GM21786 (cell line): Measurements from ENCODE around the gene ACVRL1.

ENCODE experiments used
- ATAC-seq: cut with Tn5 transposase; IDR thresholded peaks from one replicate; pipeline ENCODE4 v1.9.1; 2021; ENCODE audit not compliant: unreplicated experiment

The ACVRL1 gene

GRCh38 chr12:51907083-51907855 lies at the start of gene ACVRL1:
Gene ACVRL1, plus strand, starts transcription at chr12:51907504. Its CDS starts 4,971 bp downstream, at chr12:51912475.
- no peak for ATAC-seq

- ATAC-seq, result no peak
Measured at GRCh38 chr12:51860986-51861385, 46.3 kb upstream of the ACVRL1 start.

GRCh38 chr12:51862947-51863346 lies 44.4 kb upstream of the ACVRL1 start:
- ATAC-seq, result no peak

GRCh38 chr12:51863363-51863932 lies 43.9 kb upstream of the ACVRL1 start:
- no peak for ATAC-seq

- no peak for ATAC-seq
Measured at GRCh38 chr12:51863933-51864832, 43.1 kb upstream of the ACVRL1 start.

GRCh38 chr12:51864833-51865670 lies 42.3 kb upstream of the ACVRL1 start:
- ATAC-seq, result no peak

- no peak for ATAC-seq
Measured at GRCh38 chr12:51865757-51866270, 41.5 kb upstream of the ACVRL1 start.

- ATAC-seq, result no peak
Measured at GRCh38 chr12:51866324-51866723, 41.0 kb upstream of the ACVRL1 start.

GRCh38 chr12:51866762-51867161 lies 40.5 kb upstream of the ACVRL1 start:
- ATAC-seq, result no peak

- ATAC-seq, result no peak
Measured at GRCh38 chr12:51867371-51867770, 39.9 kb upstream of the ACVRL1 start.

- no peak for ATAC-seq
Measured at GRCh38 chr12:51867796-51868428, 39.4 kb upstream of the ACVRL1 start.

GRCh38 chr12:51868821-51869495 lies 38.3 kb upstream of the ACVRL1 start:
- no peak for ATAC-seq

- no peak for ATAC-seq
Measured at GRCh38 chr12:51869496-51869865, 37.8 kb upstream of the ACVRL1 start.

GRCh38 chr12:51869931-51870330 lies 37.4 kb upstream of the ACVRL1 start:
- no peak for ATAC-seq

GRCh38 chr12:51870504-51870903 lies 36.8 kb upstream of the ACVRL1 start:
- no peak for ATAC-seq

- no peak for ATAC-seq
Measured at GRCh38 chr12:51871126-51871525, 36.2 kb upstream of the ACVRL1 start.

- no peak for ATAC-seq
Measured at GRCh38 chr12:51871918-51872688, 35.2 kb upstream of the ACVRL1 start.

- ATAC-seq, result no peak
Measured at GRCh38 chr12:51872689-51872981, 34.7 kb upstream of the ACVRL1 start.
